Forelimb muscle (tissue), 1 donor: ENCODE data around the gene GRIK3. TPM values are rescaled to one million over a fixed set of nuclear protein-coding genes. Genes with fewer than 3 reads are reported as not detected.
"Not testable (repeated sequence)": the region's sequence is repeated elsewhere in the genome, so short reads cannot be mapped to it uniquely, and the experiment has no call there.

Experiments used
- DNase-seq: peaks from one replicate; pipeline ENCODE4 v3.0.0-alpha.2; 2013; ENCODE audit warnings: low read depth
- polyA plus RNA-seq: library from polyadenylated mRNA; unstranded; fragments of 120-200 nt; gene quantifications from one replicate; pipeline ENCODE4 v1.2.1, GENCODE V29; 2013; ENCODE audit not compliant: insufficient read length

Gene GRIK3
- 0.54 TPM for polyA plus RNA-seq

DNA sequence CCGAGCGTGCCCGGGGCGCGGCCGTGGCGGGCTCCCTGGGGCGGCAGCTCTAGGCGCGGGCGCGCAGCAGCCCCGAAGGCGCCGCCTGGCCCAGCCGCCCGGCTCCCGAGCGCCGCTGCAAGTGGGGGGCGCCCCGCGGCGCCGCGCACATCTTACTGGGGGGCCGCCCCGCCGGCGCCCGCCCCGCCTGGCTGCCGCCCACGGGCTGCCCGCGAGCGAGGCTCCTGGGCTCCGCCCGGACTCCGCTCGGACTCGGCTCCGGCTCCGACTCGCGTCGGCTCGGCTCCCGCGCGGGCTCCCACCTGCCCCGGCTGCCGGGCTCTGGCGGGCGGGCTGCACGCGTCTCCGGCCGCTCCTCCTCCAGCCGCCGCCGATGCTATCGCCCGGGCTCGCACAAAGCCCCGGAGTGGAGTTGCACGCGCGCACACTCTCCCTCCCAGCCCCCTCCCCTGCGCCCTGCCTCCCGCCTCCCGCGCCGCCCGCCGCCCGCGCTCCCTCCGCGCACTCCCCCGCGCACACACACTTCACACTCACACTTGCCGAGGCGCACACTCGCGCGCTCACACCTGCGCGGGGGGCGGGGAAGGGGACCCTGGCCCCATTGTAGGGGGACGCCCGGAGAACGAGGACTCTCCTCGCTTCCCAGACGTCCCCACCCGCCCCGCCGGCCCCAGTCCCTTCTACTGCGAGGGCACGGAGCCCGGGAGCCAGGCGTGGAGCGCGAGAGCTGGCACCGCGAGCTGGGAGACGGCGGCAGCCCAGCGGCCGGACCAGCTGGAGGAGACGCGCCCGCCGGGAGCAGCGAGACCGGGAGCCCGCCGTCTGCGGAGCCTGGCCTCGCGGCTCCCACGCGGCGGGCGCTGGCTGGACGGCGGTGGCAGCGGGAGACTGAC lies at the start of gene GRIK3:
GRIK3 (minus strand) TSS at position 395 of the 893 bp plus-strand sequence. CDS start 407 bp downstream, outside the sequence.
- no peak for DNase-seq

DNA sequence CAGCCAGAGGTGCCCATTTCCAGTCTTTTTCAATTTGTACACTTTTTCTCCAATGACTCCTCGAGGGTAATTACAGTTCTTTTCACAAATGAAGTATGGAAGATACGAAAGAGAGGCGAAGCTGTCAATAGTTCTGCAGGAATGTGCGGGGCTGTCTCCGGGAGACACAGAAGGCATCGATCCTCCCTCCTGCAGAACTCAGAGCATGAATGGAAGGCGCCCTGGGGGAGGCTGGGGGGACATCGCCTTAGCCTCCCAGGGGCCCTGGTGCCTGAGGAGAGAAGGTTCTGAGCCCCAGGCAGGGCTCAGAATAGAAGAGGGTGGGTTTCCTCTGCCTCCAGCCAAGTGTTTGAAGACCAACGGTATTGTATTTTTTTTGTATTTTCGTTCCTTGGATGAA lies 49.7 kb upstream of the GRIK3 start:
- DNase-seq = no peak

DNA sequence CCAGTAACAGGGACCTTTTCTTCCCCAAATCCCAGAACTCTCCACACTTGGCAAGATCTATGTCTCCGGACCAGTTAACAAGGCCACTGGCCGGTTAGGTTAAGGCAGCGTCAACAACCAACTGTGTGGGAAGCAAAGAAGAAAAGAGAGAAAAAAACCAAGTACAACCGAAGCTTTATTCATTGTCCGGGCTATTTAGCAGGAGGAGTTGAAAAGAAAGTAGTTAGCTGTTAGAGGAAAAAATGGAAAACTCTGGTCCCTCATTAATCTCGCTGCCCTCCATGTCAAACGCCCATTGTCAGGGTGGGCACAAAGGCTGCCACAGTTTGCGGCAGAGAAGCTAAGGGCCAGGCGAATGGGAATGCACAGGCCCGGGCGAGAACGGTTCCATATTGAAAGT lies 49.3 kb upstream of the GRIK3 start:
- DNase-seq = no peak

DNA sequence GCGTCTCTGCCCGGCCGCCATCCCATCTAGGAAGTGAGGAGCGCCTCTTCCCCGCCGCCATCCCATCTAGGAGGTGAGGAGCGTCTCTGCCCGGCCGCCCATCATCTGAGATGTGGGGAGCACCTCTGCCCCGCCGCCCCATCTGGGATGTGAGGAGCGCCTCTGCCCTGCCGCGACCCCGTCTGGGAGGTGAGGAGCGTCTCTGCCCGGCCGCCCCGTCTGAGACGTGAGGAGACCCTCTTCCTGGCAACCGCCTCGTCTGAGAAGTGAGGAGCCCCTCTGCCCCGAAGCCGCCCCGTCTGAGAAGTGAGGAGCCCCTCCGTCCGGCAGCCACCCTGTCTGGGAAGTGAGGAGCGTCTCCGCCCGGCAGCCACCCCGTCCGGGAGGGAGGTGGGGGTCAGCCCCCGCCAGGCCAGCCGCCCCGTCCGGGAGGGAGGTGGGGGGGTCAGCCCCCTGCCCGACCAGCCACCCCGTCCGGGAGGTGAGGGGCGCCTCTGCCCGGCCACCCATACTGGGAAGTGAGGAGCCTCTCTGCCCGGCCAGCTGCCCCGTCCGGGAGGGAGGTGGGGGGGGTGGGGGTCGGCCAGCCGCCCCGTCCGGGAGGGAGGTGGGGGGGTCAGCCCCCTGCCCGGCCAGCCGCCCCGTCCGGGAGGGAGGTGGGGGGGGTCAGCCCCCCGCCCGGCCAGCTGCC lies 46.1 kb upstream of the GRIK3 start:
- DNase-seq = not testable (repeated sequence)

DNA sequence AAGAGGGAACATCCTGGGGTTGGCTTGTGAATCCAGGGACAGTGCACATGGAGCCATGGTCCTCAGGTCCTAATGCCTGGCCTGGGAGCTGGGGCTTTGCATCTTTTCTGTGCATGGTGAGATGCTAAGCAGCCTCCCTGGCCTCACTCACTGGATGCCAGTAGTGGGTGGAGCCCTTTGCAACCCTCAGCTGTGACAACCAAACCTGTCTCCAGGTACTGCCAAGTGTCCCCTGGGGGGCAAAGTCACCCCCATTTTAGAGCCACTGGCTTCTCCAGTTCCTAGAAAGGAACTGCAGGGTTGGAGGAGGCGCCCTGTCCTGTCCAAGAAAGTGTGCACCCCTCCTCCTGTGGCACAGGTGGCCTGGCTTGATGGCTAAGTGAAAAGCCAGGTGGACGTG lies 44.6 kb upstream of the GRIK3 start:
- DNase-seq = no peak

DNA sequence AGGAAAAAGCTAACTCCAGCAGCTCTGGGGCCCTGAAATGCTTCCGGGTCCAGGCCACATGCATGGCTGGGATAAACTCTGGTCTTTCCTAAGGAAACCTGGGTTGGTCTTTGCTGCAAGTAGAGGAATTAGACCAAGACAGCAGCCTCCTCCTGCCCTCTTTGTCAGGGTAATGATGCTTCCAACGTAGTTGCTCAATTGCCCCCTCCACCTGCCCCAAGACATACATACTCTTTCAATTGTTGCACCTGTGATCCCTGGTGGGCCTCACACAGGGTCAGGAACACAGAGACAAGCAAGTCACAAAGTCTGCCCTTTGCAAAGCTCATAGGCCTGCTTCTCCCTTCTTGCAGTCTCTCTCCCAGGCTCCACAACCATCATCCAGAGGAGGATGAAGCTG lies 41.9 kb upstream of the GRIK3 start:
- no peak for DNase-seq

DNA sequence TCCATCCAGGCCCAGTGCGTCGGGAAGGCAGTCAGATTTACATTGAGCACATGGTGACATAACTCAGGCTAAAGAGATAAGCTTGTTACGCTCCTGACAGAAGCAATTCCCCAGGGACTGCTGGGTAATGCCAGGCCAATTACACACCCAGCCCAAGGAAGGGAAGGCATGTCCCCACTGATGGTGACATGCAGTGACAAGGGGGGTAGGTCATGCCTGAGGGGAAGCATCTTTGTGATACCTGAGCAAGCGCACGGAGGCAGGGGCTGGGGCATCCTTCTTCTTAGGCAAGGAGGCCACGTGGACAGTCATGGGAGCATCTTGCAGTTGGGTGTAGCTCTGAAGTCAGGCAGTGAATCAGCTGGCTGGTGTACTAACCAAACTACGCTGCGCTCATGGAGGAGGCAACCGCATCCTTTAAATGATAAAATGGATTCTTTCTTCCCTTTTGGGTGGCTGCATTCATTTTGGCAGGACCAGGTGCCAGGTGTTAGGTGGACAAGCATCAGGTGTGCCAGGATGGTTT lies 39.6 kb upstream of the GRIK3 start:
- DNase-seq = no peak

DNA sequence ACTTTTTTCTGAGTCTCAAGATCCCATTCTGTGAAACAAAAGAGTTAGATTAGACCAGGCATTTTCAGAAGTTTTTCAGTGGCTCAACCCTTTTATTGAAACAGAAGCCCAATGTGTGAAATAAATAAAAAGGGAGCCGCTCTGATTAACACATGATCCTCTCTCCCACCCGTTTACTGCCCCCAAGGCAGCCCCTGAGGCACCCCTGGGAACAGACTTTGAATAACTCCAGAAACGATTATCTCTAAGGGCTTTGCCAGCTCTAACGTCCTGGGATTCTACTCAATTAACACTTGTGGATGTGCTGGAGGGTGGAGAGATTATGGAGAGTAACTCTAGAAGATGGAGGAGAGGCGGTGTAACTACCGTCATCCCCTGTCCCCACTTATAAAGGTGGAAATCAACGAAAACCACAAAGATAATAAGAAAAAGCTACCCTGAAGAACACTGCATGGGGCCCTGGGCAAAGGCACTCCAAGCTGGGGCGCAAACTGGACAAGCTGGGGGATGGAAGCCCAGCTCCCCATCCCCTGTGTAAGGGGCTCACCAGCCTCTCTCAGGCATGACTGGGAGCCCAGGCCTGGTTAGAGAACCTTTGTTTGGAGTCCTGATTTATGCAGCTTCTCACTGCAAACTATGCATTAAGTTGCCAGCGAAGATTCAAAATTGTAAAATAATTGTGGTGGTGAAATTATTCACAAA lies 39.0 kb upstream of the GRIK3 start:
- no peak for DNase-seq

DNA sequence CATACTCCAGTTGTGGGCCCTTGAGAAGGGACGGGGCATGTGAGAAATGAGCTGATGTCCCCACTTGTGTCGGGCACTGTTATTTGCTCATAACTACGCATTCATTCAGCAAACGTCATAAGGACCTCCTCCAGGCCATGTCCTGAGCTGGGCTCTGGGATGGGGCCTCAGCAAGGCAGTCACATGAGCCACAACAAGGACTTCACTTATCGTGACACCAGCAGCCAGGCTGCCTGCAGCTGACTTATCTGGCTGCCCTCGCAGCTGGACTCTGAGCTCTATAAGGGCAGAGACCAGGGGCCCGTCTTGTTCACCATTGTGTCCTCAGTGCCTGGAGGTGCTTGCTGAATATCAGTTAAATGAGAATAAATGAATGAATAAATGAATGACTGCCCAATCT lies 37.5 kb upstream of the GRIK3 start:
- no peak for DNase-seq

DNA sequence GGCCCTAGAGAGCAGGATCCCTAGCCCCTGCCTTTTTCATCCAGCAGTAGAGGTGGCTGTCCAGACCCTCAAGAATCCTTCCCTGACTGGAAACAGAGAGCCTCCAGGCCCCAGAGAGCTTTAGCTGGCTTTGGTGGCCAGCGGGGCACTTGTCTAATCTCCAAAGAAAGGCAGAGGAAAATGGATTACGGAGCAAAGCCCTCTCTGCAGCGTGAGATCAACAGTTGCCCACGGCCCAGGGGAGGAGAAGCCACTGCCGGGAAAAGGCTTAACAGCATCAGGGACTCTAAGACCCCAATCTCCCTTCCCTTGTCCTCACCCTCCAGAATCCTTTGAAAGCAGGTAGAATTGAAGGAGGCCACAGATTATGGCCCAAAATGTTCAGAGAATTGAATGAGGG lies 35.8 kb upstream of the GRIK3 start:
- DNase-seq = no peak

DNA sequence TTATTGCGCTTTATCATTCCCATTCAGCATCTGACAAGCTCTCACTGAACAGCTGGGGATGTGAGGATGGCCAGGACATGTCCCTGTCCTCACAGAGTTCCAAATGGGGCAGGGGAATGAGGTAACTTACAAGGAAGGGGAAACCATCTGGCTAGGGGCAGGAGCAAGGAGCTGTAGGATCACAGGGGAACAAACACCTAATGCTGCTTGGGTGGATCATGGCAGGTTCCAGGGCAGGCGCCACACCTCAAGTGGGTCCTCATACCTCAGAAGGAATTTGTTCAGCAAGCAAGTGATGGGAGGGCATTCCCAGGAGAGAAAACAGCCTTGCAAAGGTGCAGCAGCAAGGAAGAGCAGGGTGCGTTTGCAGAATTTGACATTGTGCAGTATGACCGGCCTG lies 35.1 kb upstream of the GRIK3 start:
- DNase-seq = no peak

DNA sequence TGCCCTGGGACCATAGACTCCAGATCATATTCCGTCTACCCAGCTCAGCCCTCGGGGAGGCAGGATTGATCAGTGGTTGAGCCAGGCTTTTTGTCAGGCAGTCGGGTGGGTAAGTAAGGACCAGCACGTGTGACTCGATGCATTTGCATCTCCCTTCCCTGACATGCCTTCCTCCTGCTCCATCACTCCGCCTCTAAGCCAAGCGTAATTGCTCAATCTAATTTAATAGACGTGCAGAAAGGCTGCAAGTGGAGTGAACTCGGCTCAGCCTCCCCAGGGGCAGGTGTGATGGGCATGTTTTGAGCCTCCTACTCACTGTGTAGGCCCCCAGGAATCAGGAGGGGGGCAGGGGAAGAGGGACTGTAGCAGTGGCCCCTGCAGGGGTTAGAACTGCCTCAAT lies 34.6 kb upstream of the GRIK3 start:
- DNase-seq = no peak

DNA sequence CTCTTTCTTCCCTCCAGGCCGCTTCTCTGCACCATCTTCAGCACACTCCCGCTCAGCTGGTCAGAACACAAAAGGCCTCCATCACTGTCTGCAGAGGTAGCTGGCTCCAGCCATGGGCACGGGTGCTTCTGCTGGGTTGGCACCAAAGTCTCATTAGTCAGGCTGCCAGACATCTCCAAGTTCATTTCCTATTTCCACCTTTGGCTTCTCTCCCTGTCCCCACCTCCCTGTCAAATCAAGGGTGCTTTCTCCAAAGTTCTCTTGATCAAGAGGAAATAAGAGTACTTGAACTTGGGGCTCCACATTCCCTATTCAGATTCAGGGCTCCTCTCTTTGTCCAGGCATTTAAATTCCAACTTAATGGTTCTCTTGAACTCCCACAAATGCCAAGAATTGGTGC lies 33.9 kb upstream of the GRIK3 start:
- DNase-seq = no peak

DNA sequence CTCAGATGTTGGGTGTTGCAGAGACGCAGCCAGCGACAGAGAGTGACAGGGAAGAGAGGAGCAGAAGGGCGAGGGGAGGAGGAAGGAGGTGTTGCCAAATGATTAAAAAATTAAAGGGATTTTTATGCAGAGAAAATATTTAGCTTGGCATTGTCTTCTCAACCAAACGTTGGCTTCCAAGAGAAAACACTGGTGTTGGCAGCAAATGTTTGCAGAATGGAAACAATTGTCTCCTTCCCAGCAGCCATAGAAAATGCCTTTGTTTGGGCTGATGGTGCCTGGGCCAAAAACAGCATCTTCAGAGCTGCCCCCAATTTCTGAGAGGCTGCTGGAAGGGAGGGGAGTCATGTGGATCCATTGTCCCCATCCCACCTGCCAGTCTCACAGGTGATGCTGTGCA lies 29.7 kb upstream of the GRIK3 start:
- DNase-seq = no peak

DNA sequence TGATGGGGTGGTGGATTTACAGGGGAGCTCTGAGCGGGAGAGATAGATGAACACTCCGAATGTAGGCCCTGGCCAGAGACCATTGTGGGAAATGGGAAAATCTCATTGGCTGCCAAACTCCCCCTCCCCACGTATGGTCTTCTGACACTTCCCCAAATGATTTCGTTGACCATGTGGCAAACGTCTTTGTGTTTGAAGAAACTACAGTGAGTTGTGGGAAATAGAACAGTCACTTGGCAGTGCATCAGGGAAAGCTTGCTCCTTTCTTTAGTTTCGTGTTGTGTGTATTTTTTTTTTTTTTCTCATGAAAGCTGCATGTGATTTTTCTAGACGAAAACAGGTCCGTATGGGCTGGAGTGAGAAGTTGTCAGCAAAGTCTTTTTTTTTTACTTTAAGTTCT lies 25.0 kb upstream of the GRIK3 start:
- DNase-seq = no peak

DNA sequence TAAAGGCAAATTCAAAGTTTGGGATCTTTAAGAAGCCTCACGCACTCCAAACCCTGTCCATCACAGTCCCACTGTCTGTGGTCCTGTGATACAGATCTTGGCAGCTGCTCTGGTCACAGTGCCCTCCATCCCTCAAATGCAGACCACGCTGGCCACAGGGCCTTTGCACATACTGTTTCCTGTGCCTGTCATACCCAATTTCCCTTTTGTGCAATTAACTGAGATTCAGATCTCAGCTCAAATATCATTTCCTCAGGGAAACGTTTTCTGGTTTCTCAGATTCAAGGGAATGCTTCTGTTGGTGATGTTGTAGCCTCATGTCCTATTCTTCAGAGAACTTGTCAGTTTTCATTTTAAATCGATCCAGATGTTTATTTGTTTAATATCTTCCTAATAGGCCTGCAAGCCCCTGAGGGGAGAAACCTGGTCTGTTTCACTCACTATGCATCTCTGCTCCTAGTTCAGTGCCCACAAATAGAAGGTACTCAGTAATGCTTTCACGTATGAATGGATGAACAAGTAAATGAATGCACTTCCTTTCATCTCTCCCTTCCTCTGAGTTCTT lies 24.2 kb upstream of the GRIK3 start:
- DNase-seq = no peak

DNA sequence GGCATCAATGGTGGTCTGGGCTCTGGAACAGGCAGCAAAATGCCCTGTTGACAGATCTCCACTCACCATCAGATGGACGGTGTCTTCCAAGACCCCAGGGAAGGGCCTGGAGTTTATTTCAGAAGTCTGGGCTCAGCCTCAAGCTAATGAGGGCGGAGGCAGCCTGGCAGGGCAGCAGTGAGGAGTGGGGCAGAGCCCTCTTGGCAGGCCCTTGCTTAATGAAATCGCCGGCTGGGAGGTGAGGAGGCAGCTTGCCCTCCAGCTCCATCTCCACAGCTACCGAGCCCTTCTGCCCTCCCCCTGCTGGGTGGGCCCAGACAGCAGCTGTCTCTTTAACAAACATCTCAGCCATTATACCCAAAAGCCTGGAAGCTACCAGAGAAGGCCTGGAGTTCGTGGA lies 22.0 kb upstream of the GRIK3 start:
- DNase-seq = no peak

DNA sequence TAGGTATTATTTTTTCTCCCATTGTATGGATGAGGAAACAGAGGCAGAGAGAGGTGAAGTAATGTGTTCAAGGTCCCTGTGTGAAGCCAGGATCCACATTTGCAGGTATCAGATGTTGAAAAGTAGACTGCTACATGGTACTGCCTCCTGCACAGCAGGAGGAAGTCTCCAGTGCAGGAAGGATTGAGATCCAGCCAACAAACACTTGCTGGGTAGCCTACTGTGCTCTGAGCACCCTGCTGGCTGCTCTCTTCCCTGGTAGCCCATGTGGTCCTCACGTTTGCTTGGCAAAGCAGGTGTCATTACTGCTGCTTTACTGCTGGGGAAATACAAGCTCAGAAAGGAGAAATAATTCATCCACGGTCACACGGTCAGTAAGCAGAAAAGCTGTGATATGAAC lies 21.3 kb upstream of the GRIK3 start:
- DNase-seq = no peak

DNA sequence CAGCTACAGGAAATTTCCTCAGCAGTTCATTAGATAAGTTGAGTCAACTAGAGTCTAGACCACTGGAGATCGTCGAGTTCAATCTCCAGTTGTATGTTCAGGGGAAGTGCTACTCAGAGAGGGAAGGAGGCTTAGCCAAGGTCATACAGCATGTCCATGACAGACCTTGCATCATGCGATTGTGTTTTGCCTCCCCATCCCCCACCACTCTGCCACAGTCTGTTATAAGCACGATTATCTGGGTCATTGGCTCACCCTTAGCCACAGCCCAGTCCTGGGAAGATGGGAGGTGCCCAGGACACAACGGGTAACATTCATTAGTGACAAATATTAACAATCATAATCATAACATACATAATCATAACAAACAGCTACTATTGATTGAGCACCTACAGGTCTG lies 18.9 kb upstream of the GRIK3 start:
- DNase-seq = no peak

DNA sequence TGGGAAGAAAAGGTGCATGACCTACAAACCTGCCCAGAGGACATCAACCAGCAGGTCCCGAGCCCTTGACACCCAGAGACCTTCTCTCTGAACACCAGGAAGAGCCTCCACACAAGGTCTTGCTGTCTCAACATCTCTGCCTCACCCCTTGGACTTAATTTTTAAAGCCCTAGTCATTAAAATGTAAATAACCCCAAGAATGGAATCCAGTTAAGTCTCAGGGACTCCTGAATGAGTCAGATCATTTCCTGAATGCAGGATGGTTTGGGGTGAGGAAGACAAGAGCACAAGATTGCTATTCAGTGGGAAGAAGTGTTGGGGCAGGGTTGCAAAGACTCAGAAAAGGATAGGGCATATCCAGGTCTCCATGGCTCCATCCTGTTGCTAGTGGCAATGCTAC lies 17.8 kb upstream of the GRIK3 start:
- DNase-seq = no peak

DNA sequence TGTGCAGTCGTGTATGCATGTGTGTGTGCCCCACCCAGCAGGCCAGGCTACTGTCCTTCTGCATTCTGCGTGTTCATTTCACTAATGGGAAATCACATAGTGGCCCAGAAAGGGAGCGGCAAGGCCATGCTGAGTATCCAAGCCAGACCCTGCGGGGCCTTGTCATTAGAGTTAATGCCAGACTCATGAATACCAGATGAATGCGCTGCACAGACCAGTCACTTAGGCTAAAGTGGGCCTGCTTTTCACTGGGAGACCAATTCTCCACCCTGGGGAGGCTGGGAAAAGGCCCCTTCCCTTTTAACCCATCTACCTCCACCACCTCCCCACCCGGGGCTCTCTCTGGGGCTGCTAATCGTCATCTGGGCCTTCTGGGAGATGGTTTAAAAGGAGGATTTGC lies 17.0 kb upstream of the GRIK3 start:
- no peak for DNase-seq

DNA sequence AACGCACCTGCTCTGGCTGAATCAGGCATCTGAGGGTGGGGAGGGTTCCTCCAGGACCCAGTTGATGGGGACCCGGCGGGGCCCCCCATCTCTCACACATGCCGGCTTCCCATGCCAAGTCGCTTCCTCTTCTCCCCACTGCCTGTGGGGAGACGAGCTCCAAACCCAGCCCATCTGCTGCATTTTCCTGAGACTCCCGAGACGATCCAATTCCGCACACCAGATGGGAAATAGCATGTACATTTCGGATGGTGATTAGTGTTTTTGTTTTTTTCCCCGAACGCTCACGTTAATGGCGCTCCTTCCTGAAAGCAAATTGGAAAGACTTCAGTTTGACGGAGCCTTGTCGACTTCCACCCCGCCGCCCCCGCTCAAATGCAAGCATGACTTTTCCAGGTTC lies 13.2 kb upstream of the GRIK3 start:
- no peak for DNase-seq
